ENCODE data around the gene PLEKHG4B.

- TF ChIP-seq CTCF (conservative IDR thresholded peaks at IDR 0.05; ENCODE audit: low read depth, low read length) (no peak), EZH2 (IDR thresholded peaks at IDR 0.05; ENCODE audit: borderline replicate concordance, low read depth, low read length, poor library complexity, severe bottlenecking) (no peak)
Observed at GRCh38 chr5:77546-77945, 14.4 kb upstream of the PLEKHG4B start.

All from A673 (cell line).